ENCODE measurements around the gene RAD52. TPM values are rescaled to one million over a fixed set of nuclear protein-coding genes. Genes with fewer than 3 reads are reported as not detected.

Gene RAD52
- total and polyA plus RNA-seq, 9 donors: 10.6 to 23.0 (median 16.5) TPM

DNA sequence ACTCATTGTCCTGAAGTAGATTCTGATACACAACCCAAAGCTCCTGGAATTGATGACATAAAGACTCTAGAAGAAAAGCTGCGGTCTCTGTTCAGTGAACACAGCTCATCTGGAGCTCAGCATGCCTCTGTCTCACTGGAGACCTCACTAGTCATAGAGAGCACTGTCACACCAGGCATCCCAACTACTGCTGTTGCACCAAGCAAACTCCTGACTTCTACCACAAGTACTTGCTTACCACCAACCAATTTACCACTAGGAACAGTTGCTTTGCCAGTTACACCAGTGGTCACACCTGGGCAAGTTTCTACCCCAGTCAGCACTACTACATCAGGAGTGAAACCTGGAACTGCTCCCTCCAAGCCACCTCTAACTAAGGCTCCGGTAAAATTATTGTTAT, 63.8 kb downstream of the RAD52 start:
- Histone ChIP-seq H3K9me3 (replicated peaks; ENCODE audit: control insufficient read depth, low read depth, low read length) (no peaks in the 10 kb centered on the region), H3K4me1 (ENCODE audit: control insufficient read depth, insufficient read depth, low read length) (no peaks in the 10 kb centered on the region), H3K36me3 (ENCODE audit: control insufficient read depth, insufficient read depth, low read length) (peaks cover 57% of the 10 kb centered on the region), H3K27me3 (ENCODE audit: control insufficient read depth, insufficient read depth, low read length) (no peaks in the 10 kb centered on the region), H3K27ac (ENCODE audit: low read length) (no peak overlapping the region), H3K4me3 (ENCODE audit: low read length) (no peak overlapping the region)
- no CpG with 5 or more reads among the region's 2 CpGs for WGBS (ENCODE audit: insufficient coverage)
- DNase-seq: no peak

DNA sequence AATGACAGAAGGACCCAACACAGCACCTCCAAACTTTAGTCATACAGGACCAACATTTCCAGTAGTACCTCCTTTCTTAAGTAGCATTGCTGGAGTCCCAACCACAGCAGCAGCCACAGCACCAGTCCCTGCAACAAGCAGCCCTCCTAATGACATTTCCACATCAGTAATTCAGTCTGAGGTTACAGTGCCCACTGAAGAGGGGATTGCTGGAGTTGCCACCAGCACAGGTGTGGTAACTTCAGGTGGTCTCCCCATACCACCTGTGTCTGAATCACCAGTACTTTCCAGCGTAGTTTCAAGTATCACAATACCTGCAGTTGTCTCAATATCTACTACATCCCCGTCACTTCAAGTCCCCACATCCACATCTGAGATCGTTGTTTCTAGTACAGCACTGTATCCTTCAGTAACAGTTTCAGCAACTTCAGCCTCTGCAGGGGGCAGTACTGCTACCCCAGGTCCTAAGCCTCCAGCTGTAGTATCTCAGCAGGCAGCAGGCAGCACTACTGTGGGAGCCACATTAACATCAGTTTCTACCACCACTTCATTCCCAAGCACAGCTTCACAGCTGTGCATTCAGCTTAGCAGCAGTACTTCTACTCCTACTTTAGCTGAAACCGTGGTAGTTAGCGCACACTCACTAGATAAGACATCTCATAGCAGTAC, 64.6 kb downstream of the RAD52 start:
- no peaks in the 10 kb centered on the region for H3K27me3 ChIP-seq (ENCODE audit: control insufficient read depth, insufficient read depth, low read length)
- no peaks in the 10 kb centered on the region for H3K9me3 ChIP-seq (replicated peaks; ENCODE audit: control insufficient read depth, low read depth, low read length)
- no peak overlapping the region for H3K4me3 ChIP-seq (ENCODE audit: low read length)
- WGBS (ENCODE audit: insufficient coverage): 92% methylated on average over 5 of the region's 5 CpGs
- H3K36me3 ChIP-seq (ENCODE audit: control insufficient read depth, insufficient read depth, low read length): peaks cover 57% of the 10 kb centered on the region
- no peaks in the 10 kb centered on the region for H3K4me1 ChIP-seq (ENCODE audit: control insufficient read depth, insufficient read depth, low read length)
- no peak for DNase-seq
- no peak overlapping the region for H3K27ac ChIP-seq (ENCODE audit: low read length)

DNA sequence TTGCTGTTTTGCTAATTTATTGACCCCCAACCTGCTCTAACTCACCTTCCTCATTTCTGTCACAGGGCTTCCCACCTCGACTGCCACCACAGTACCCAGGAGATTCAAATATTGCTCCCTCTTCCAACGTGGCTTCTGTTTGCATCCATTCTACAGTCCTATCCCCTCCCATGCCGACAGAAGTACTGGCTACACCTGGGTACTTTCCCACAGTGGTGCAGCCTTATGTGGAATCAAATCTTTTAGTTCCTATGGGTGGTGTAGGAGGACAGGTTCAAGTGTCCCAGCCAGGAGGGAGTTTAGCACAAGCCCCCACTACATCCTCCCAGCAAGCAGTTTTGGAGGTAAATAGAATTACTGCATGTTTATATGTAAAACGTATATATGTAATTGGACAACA, 68.8 kb downstream of the RAD52 start:
- no peak overlapping the region for H3K4me3 ChIP-seq (ENCODE audit: low read length)
- no peak for DNase-seq
- no peaks in the 10 kb centered on the region for H3K27me3 ChIP-seq (ENCODE audit: control insufficient read depth, insufficient read depth, low read length)
- 83% methylated on average over 1 of the region's 4 CpGs for WGBS (ENCODE audit: insufficient coverage)
- no peaks in the 10 kb centered on the region for H3K4me1 ChIP-seq (ENCODE audit: control insufficient read depth, insufficient read depth, low read length)
- no peaks in the 10 kb centered on the region for H3K9me3 ChIP-seq (replicated peaks; ENCODE audit: control insufficient read depth, low read depth, low read length)
- peaks cover 50% of the 10 kb centered on the region for H3K36me3 ChIP-seq (ENCODE audit: control insufficient read depth, insufficient read depth, low read length)
- no peak overlapping the region for H3K27ac ChIP-seq (ENCODE audit: low read length)

DNA sequence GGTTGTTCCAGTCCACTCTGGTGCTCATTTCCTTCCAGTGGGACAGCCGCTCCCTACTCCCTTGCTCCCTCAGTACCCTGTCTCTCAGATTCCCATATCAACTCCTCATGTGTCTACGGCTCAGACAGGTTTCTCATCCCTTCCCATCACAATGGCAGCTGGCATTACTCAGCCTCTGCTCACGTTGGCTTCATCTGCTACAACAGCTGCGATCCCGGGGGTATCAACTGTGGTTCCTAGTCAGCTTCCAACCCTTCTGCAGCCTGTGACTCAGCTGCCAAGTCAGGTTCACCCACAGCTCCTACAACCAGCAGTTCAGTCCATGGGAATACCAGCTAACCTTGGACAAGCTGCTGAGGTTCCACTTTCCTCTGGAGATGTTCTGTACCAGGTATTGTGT, 69.9 kb downstream of the RAD52 start:
- WGBS (ENCODE audit: insufficient coverage): 74% methylated on average over 5 of the region's 5 CpGs
- Histone ChIP-seq H3K27me3 (ENCODE audit: control insufficient read depth, insufficient read depth, low read length) (no peaks in the 10 kb centered on the region), H3K9me3 (replicated peaks; ENCODE audit: control insufficient read depth, low read depth, low read length) (no peaks in the 10 kb centered on the region), H3K4me3 (ENCODE audit: low read length) (no peak overlapping the region), H3K4me1 (ENCODE audit: control insufficient read depth, insufficient read depth, low read length) (no peaks in the 10 kb centered on the region), H3K36me3 (ENCODE audit: control insufficient read depth, insufficient read depth, low read length) (peaks cover 40% of the 10 kb centered on the region), H3K27ac (ENCODE audit: low read length) (no peak overlapping the region)
- peak; percentile 60 for DNase-seq

DNA sequence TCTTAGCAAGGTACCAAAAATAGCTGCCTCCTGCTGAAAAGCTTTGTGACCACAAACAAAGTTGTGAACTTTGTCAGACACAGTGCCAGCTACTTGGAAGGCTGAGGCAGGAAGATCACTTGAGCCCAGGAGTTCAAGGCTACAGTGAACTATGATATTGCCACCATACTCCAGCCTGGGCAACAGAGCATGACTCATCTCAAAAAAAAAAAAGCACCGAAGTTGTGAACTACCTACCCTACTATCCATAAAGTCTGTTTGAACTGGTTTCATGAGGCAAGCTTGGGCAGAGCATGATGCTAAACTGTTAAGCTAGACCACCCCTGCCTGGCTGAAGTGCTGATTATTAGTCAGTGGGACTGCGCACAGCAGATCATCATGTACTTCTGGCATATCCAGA, 75.5 kb downstream of the RAD52 start:
- Histone ChIP-seq H3K27ac (ENCODE audit: low read length) (no peak overlapping the region), H3K9me3 (replicated peaks; ENCODE audit: control insufficient read depth, low read depth, low read length) (no peaks in the 10 kb centered on the region)

DNA sequence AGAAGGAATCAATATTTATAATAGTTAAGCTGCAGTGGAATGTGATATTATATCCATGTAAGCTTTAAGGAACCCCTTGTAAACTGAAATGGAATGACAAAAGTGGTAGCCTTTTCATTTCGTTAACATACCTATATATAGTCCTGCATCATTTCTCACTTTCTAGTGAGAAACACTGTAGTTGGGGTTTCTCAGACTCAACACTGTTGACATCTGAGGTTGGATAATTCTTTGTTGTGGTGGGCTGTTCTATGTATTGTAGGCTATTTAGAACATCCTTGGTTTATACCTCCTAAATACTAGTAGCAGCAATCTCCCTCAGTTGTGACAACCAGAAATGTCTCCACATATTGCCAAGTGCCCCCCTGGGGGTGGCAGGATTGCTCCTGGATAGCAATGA, 79.1 kb downstream of the RAD52 start:
- Histone ChIP-seq H3K4me3 (ENCODE audit: low read length) (no peak overlapping the region), H3K27me3 (ENCODE audit: control insufficient read depth, insufficient read depth, low read length) (no peaks in the 10 kb centered on the region), H3K36me3 (ENCODE audit: control insufficient read depth, insufficient read depth, low read length) (peaks cover 23% of the 10 kb centered on the region), H3K27ac (ENCODE audit: low read length) (no peak overlapping the region), H3K4me1 (ENCODE audit: control insufficient read depth, insufficient read depth, low read length) (no peaks in the 10 kb centered on the region), H3K9me3 (replicated peaks; ENCODE audit: control insufficient read depth, low read depth, low read length) (no peaks in the 10 kb centered on the region)
- WGBS (ENCODE audit: insufficient coverage): no CpG with 5 or more reads among the region's 1 CpG
- DNase-seq: no peak

More for the DNA sequence above, 75.5 kb downstream of the RAD52 start:
- Histone ChIP-seq H3K36me3 (ENCODE audit: control insufficient read depth, insufficient read depth, low read length) (peaks cover 13% of the 10 kb centered on the region), H3K4me3 (ENCODE audit: low read length) (no peak overlapping the region), H3K4me1 (ENCODE audit: control insufficient read depth, insufficient read depth, low read length) (no peaks in the 10 kb centered on the region), H3K27me3 (ENCODE audit: control insufficient read depth, insufficient read depth, low read length) (no peaks in the 10 kb centered on the region)
- WGBS (ENCODE audit: insufficient coverage): no CpG with 5 or more reads among the region's 2 CpGs
- no peak for DNase-seq

DNA sequence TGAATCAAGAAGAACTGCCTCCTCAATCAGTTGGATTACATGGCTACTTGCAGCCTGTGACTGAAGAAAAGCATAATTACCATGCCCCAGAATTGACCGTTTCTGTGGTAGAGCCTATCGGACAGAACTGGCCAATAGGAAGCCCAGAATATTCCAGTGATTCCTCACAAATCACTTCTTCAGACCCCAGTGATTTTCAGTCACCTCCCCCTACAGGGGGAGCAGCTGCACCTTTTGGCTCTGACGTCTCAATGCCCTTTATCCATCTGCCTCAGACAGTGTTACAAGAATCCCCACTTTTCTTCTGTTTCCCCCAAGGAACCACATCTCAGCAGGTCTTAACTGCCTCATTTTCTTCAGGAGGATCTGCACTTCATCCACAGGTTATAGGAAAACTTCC, 80.8 kb downstream of the RAD52 start:
- WGBS (ENCODE audit: insufficient coverage): 59% methylated on average over 3 of the region's 3 CpGs

DNA sequence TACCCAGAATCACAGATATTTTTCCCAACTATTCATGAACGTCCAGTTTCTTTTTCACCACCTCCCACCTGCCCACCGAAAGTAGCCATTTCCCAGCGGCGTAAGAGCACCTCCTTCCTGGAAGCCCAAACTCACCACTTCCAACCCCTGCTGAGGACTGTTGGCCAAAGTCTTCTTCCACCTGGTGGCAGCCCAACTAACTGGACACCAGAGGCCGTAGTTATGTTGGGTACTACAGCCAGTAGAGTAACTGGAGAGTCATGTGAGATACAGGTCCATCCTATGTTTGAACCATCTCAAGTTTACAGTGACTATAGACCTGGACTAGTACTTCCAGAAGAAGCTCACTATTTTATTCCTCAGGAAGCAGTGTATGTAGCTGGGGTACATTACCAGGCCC, 81.6 kb downstream of the RAD52 start:
- DNase-seq: no peak
- H3K4me1 ChIP-seq (ENCODE audit: control insufficient read depth, insufficient read depth, low read length): no peaks in the 10 kb centered on the region
- no peaks in the 10 kb centered on the region for H3K9me3 ChIP-seq (replicated peaks; ENCODE audit: control insufficient read depth, low read depth, low read length)
- 88% methylated on average over 2 of the region's 5 CpGs for whole genome bisulfite sequencing (ENCODE audit: insufficient coverage)
- no peaks in the 10 kb centered on the region for H3K27me3 ChIP-seq (ENCODE audit: control insufficient read depth, insufficient read depth, low read length)
- H3K4me3 ChIP-seq (ENCODE audit: low read length): no peak overlapping the region
- H3K36me3 ChIP-seq (ENCODE audit: control insufficient read depth, insufficient read depth, low read length): peaks cover 23% of the 10 kb centered on the region
- no peak overlapping the region for H3K27ac ChIP-seq (ENCODE audit: low read length)

More for the DNA sequence above, 80.8 kb downstream of the RAD52 start:
- Histone ChIP-seq H3K36me3 (ENCODE audit: control insufficient read depth, insufficient read depth, low read length) (peaks cover 23% of the 10 kb centered on the region), H3K27ac (ENCODE audit: low read length) (no peak overlapping the region), H3K27me3 (ENCODE audit: control insufficient read depth, insufficient read depth, low read length) (no peaks in the 10 kb centered on the region), H3K9me3 (replicated peaks; ENCODE audit: control insufficient read depth, low read depth, low read length) (no peaks in the 10 kb centered on the region), H3K4me3 (ENCODE audit: low read length) (no peak overlapping the region), H3K4me1 (ENCODE audit: control insufficient read depth, insufficient read depth, low read length) (no peaks in the 10 kb centered on the region)
- no peak for DNase-seq

DNA sequence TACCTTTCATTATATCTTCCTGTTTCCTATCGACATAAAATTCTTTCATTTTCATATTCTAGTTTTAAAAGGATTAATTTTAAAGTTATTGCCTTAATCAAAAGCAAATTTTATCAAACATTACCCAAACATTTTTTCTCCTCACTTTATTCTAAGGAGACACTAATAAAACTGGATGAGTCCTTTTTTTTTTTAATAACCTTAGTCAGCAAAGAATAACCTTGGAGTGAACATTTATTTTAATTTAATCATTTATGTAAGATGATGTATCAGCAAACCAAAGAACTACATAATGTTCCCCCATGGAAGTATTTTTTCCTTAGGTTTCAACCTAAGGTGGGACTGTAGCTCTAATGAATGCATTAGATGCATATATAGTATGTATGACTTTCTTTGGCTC, 83.9 kb downstream of the RAD52 start:
- Histone ChIP-seq H3K27ac (ENCODE audit: low read length) (no peak overlapping the region), H3K36me3 (ENCODE audit: control insufficient read depth, insufficient read depth, low read length) (peaks cover 26% of the 10 kb centered on the region), H3K4me3 (ENCODE audit: low read length) (no peak overlapping the region), H3K27me3 (ENCODE audit: control insufficient read depth, insufficient read depth, low read length) (no peaks in the 10 kb centered on the region), H3K4me1 (ENCODE audit: control insufficient read depth, insufficient read depth, low read length) (no peaks in the 10 kb centered on the region), H3K9me3 (replicated peaks; ENCODE audit: control insufficient read depth, low read depth, low read length) (no peaks in the 10 kb centered on the region)
- DNase-seq: no peak
- no CpG with 5 or more reads among the region's 1 CpG for WGBS (ENCODE audit: insufficient coverage)

DNA sequence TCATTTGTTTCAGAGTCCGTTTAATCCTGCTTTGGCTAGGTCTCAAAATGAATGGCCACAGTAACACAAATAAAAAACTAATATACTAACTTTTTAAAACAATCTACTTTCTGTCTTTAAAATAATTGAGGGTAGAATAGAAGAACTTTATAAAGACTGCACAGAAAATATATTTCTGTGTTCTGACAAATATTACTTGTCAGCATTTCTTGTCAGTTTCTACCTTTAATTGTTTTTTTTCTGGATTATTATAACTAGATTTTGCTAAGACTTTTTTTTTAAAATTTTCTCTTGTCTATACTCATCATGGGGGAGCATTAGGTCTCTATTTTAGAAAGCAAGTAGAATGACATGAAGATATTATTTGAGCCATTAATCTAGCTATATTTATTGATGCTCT, 86.2 kb downstream of the RAD52 start:
- no CpG with 5 or more reads among the region's 1 CpG for WGBS (ENCODE audit: insufficient coverage)
- no peaks in the 10 kb centered on the region for H3K27me3 ChIP-seq (ENCODE audit: control insufficient read depth, insufficient read depth, low read length)
- no peaks in the 10 kb centered on the region for H3K4me1 ChIP-seq (ENCODE audit: control insufficient read depth, insufficient read depth, low read length)
- H3K4me3 ChIP-seq (ENCODE audit: low read length): no peak overlapping the region
- no peak overlapping the region for H3K27ac ChIP-seq (ENCODE audit: low read length)
- peaks cover 22% of the 10 kb centered on the region for H3K36me3 ChIP-seq (ENCODE audit: control insufficient read depth, insufficient read depth, low read length)
- DNase-seq: no peak
- H3K9me3 ChIP-seq (replicated peaks; ENCODE audit: control insufficient read depth, low read depth, low read length): no peaks in the 10 kb centered on the region
